Liver (tissue), 9 donors: Measurements from ENCODE around the gene UBXN7. TPM values are rescaled to one million over a fixed set of nuclear protein-coding genes. Genes with fewer than 3 reads are reported as not detected.

Experiments used
- DNase-seq: peaks from one replicate; pipeline ENCODE4 v3.0.0-alpha.2; 2017; ENCODE audit warnings: low spot score
- H3K27ac ChIP-seq, 2 donors: one replicate each; pipeline ENCODE4 v1.7.0; 2013; ENCODE audit warnings: inconsistent platforms in 2 of 2, low read length in 2 of 2, control low read depth in 1 of 2, low read depth in 1 of 2, mild to moderate bottlenecking in 1 of 2
- H3K27me3 ChIP-seq, 4 donors: one replicate each; pipeline versions ENCODE4 v1.6.1 to v1.7.0; 2013; ENCODE audit warnings: low read length in 3 of 4, inconsistent platforms in 1 of 4, mild to moderate bottlenecking in 1 of 4, moderate library complexity in 1 of 4; ENCODE audit not compliant: control insufficient read depth in 4 of 4, insufficient read depth in 4 of 4
- H3K36me3 ChIP-seq, 4 donors: one replicate each; pipeline versions ENCODE4 v1.6.1 to v1.7.0; 2013; ENCODE audit warnings: low read length in 3 of 4, mild to moderate bottlenecking in 3 of 4, low read depth in 1 of 4, moderate library complexity in 1 of 4; ENCODE audit not compliant: control insufficient read depth in 4 of 4, insufficient read depth in 3 of 4
- H3K4me1 ChIP-seq, 4 donors: one replicate each; pipeline versions ENCODE4 v1.6.1 to v1.7.0; 2013; ENCODE audit warnings: low read length in 3 of 4, mild to moderate bottlenecking in 3 of 4, moderate library complexity in 1 of 4; ENCODE audit not compliant: control insufficient read depth in 4 of 4, insufficient read depth in 4 of 4
- H3K4me3 ChIP-seq, 3 donors: one replicate each; pipeline versions ENCODE4 v1.6.1 to v1.7.0; 2013; ENCODE audit warnings: low read length in 3 of 3, control low read depth in 1 of 3, low read depth in 1 of 3, mild to moderate bottlenecking in 1 of 3
- H3K9ac ChIP-seq, 2 donors: one replicate each; pipeline ENCODE4 v1.7.0; 2013; ENCODE audit warnings: low read length in 2 of 2, mild to moderate bottlenecking in 2 of 2, moderate library complexity in 2 of 2, control low read depth in 1 of 2, low read depth in 1 of 2
- H3K9me3 ChIP-seq, 4 donors: one replicate each; pipeline versions ENCODE4 v1.6.1 to v1.7.0; 2013; ENCODE audit warnings: low read length in 3 of 4; ENCODE audit not compliant: control insufficient read depth in 4 of 4
- EGR1 ChIP-seq, 2 donors: IDR thresholded peaks; 2 replicates each; pipeline ENCODE4 v1.6.1; 2016 to 2018; ENCODE audit warnings: antibody characterized with exemption in 2 of 2, low read depth in 2 of 2
- FOXA1 ChIP-seq: IDR thresholded peaks from 2 replicates; pipeline ENCODE4 v1.6.1; 2016; ENCODE audit warnings: antibody characterized with exemption
- FOXA2 ChIP-seq: IDR thresholded peaks from 2 replicates; pipeline ENCODE4 v1.6.1; 2016; ENCODE audit warnings: antibody characterized with exemption
- GABPA ChIP-seq, 2 donors: IDR thresholded peaks in 1 of 2; conservative IDR thresholded peaks in 1 of 2; 2 replicates each; pipeline ENCODE4 v1.6.1; 2016; ENCODE audit warnings: antibody characterized with exemption in 2 of 2, mild to moderate bottlenecking in 1 of 2, moderate library complexity in 1 of 2
- HNF4A ChIP-seq, 2 donors: conservative IDR thresholded peaks; 2 replicates each; pipeline ENCODE4 v1.6.1; 2016; ENCODE audit warnings: antibody characterized with exemption in 2 of 2, mild to moderate bottlenecking in 2 of 2
- HNF4G ChIP-seq: IDR thresholded peaks from 2 replicates; pipeline ENCODE4 v1.6.1; 2016; ENCODE audit warnings: antibody characterized with exemption
- MAX ChIP-seq: IDR thresholded peaks from 2 replicates; pipeline ENCODE4 v1.6.1; 2016; ENCODE audit warnings: antibody characterized with exemption
- NR2F2 ChIP-seq: IDR thresholded peaks from 2 replicates; pipeline ENCODE4 v1.6.1; 2016; ENCODE audit warnings: antibody characterized with exemption
- RAD21 ChIP-seq, 2 donors: IDR thresholded peaks; 2 replicates each; pipeline ENCODE4 v1.6.1; 2016; ENCODE audit warnings: antibody characterized with exemption in 2 of 2, mild to moderate bottlenecking in 2 of 2
- SP1 ChIP-seq: IDR thresholded peaks from 2 replicates; pipeline ENCODE4 v1.6.1; 2018; ENCODE audit warnings: antibody characterized with exemption, mild to moderate bottlenecking
- TAF1 ChIP-seq: conservative IDR thresholded peaks from 2 replicates; pipeline ENCODE4 v1.6.1; 2016; ENCODE audit warnings: antibody characterized with exemption, mild to moderate bottlenecking
- YY1 ChIP-seq: IDR thresholded peaks from 2 replicates; pipeline ENCODE4 v1.6.1; 2016; ENCODE audit warnings: antibody characterized with exemption, mild to moderate bottlenecking
- ZBTB33 ChIP-seq: IDR thresholded peaks from 2 replicates; pipeline ENCODE4 v1.6.1; 2016; ENCODE audit warnings: antibody characterized with exemption
- WGBS: extraction: QIAGEN DNeasy Blood & Tissue Kit; methylation state at CpG from one replicate; pipeline ENCODE4 v1.1.7; 2013; 5-methylcytosine and 5-hydroxymethylcytosine counted together
- polyA plus RNA-seq, 2 donors: library from polyadenylated mRNA; stranded (reverse) in 1 of 2; unstranded in 1 of 2; fragments of 200-250 nt in 1 of 2; fragments of >200 nt in 1 of 2; fragmentation: Nextera tagmentation in 1 of 2; extraction: Ambion mirVana in 1 of 2; gene quantifications; one replicate each; pipeline versions ENCODE4 v1.2.1 to v1.2.3, GENCODE V29; 2013 to 2015
- total RNA-seq, 2 donors: library from RNA; depleted of rRNA; stranded (reverse); fragments of >200 nt; gene quantifications; one replicate each; pipeline ENCODE4 v1.2.3, GENCODE V29; 2014
- TF ChIP-seq, protein P1 (sequence below): IDR thresholded peaks from 2 replicates; pipeline ENCODE4 v1.6.1; 2016; ENCODE audit warnings: antibody characterized with exemption, mild to moderate bottlenecking
- TF ChIP-seq, protein P2 (sequence below): fragments of 150-350 bp; IDR thresholded peaks from 2 replicates; pipeline ENCODE4 v1.5.1; 2017; ENCODE audit warnings: improper control_type of control experiment, low read depth, low read length; ENCODE audit not compliant: missing input control
- donor health status: healthy.
- donor health status: healthy.
- donor health status: healthy.
- donor health status: healthy.
- donor health status: healthy.

The UBXN7 gene, protein sequence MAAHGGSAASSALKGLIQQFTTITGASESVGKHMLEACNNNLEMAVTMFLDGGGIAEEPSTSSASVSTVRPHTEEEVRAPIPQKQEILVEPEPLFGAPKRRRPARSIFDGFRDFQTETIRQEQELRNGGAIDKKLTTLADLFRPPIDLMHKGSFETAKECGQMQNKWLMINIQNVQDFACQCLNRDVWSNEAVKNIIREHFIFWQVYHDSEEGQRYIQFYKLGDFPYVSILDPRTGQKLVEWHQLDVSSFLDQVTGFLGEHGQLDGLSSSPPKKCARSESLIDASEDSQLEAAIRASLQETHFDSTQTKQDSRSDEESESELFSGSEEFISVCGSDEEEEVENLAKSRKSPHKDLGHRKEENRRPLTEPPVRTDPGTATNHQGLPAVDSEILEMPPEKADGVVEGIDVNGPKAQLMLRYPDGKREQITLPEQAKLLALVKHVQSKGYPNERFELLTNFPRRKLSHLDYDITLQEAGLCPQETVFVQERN
- 10 to 100 TPM in 1 of 2 donors, 1 to 10 TPM in 1; 9.6 to 15.5 TPM for total RNA-seq
- polyA plus RNA-seq, result 1 to 10 TPM; 2.9 to 5.8 TPM

- peak; percentile 98 for DNase-seq
- no peaks in the 10 kb centered on the region for H3K27me3 ChIP-seq
- peak within 1 kb of the TSS; percentile 95 to 97 for H3K27ac ChIP-seq
- H3K4me1 ChIP-seq, result peaks cover 0 to 16% (median 7%) of the 10 kb centered on the region in 4 donors
- H3K36me3 ChIP-seq, result no peaks in the 10 kb centered on the region
- under 1% methylated on average over 67 of the region's 67 CpGs for WGBS
- peak; percentile 47 for TF ChIP-seq MAX
- peak in 1 of 2 donors; percentile 16 for TF ChIP-seq GABPA (IDR thresholded peaks at IDR 0.05 in 1 of 2, conservative IDR thresholded peaks at IDR 0.05 in 1 of 2)
- TF ChIP-seq, protein P1, sequence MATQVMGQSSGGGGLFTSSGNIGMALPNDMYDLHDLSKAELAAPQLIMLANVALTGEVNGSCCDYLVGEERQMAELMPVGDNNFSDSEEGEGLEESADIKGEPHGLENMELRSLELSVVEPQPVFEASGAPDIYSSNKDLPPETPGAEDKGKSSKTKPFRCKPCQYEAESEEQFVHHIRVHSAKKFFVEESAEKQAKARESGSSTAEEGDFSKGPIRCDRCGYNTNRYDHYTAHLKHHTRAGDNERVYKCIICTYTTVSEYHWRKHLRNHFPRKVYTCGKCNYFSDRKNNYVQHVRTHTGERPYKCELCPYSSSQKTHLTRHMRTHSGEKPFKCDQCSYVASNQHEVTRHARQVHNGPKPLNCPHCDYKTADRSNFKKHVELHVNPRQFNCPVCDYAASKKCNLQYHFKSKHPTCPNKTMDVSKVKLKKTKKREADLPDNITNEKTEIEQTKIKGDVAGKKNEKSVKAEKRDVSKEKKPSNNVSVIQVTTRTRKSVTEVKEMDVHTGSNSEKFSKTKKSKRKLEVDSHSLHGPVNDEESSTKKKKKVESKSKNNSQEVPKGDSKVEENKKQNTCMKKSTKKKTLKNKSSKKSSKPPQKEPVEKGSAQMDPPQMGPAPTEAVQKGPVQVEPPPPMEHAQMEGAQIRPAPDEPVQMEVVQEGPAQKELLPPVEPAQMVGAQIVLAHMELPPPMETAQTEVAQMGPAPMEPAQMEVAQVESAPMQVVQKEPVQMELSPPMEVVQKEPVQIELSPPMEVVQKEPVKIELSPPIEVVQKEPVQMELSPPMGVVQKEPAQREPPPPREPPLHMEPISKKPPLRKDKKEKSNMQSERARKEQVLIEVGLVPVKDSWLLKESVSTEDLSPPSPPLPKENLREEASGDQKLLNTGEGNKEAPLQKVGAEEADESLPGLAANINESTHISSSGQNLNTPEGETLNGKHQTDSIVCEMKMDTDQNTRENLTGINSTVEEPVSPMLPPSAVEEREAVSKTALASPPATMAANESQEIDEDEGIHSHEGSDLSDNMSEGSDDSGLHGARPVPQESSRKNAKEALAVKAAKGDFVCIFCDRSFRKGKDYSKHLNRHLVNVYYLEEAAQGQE, result peak; percentile 17
- TF ChIP-seq SP1, result no peak
- TF ChIP-seq FOXA1, result no peak
- peak; percentile 78 for TF ChIP-seq TAF1
- TF ChIP-seq YY1, result peak; percentile 98
- TF ChIP-seq EGR1 (IDR thresholded peaks at IDR 0.05; ENCODE audit: low read depth in 2 of 2), result peak in 1 of 2 donors; percentile 16
- peak; percentile 4 to 35 for TF ChIP-seq RAD21 (IDR thresholded peaks at IDR 0.05)
- peak within 1 kb of the TSS; percentile 89 to 99 (median 97) for H3K4me3 ChIP-seq
- no peaks in the 10 kb centered on the region for H3K9me3 ChIP-seq
- peak within 1 kb of the TSS; percentile 77 to 93 for H3K9ac ChIP-seq
Observed at GRCh38 chr3:196432137-196432879, at the start of gene UBXN7. TSS of gene UBXN7 (minus strand) at chr3:196432427. CDS start at chr3:196432399, 28 bp downstream.

DNA sequence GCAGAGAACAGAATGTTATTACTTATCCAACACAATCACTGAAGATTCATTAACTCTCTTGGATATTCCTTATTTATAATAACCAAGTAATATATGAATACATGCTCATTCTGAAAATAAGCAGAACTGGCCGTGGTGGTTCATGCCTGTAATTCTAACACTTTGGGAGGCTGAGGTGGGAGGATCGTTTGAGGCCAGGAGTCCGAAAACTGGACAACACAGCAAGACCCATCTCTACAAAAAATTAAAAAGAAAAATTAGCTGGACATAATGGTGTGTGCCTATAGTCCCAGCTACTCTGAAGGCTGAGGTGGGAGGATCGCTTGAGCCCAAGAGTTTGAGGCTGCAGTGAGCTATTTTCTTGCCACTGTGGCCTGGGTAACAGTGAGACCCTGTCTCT, 45.5 kb upstream of the UBXN7 start:
- no peaks in the 10 kb centered on the region for H3K9me3 ChIP-seq
- WGBS, result 98% methylated on average over 4 of the region's 4 CpGs
- H3K9ac ChIP-seq, result no peak overlapping the region
- no peak for DNase-seq
- H3K27me3 ChIP-seq, result no peaks in the 10 kb centered on the region
- TF ChIP-seq, protein P2, sequence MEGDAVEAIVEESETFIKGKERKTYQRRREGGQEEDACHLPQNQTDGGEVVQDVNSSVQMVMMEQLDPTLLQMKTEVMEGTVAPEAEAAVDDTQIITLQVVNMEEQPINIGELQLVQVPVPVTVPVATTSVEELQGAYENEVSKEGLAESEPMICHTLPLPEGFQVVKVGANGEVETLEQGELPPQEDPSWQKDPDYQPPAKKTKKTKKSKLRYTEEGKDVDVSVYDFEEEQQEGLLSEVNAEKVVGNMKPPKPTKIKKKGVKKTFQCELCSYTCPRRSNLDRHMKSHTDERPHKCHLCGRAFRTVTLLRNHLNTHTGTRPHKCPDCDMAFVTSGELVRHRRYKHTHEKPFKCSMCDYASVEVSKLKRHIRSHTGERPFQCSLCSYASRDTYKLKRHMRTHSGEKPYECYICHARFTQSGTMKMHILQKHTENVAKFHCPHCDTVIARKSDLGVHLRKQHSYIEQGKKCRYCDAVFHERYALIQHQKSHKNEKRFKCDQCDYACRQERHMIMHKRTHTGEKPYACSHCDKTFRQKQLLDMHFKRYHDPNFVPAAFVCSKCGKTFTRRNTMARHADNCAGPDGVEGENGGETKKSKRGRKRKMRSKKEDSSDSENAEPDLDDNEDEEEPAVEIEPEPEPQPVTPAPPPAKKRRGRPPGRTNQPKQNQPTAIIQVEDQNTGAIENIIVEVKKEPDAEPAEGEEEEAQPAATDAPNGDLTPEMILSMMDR, result no peak
- TF ChIP-seq ZBTB33 (no peak), HNF4A (conservative IDR thresholded peaks at IDR 0.05) (no peak), GABPA (IDR thresholded peaks at IDR 0.05 in 1 of 2, conservative IDR thresholded peaks at IDR 0.05 in 1 of 2) (no peak), MAX (no peak), HNF4G (no peak), RAD21 (IDR thresholded peaks at IDR 0.05) (no peak), NR2F2 (no peak), SP1 (no peak), FOXA2 (no peak)
- H3K4me3 ChIP-seq, result no peak overlapping the region
- H3K36me3 ChIP-seq, result peaks cover 8 to 49% (median 28%) of the 10 kb centered on the region in 4 donors
- H3K4me1 ChIP-seq, result no peaks in the 10 kb centered on the region
- H3K27ac ChIP-seq, result no peak overlapping the region
